Tibial artery (tissue), 4 donors: ENCODE results near the gene ZNF821.

ENCODE experiments used
- DNase-seq, 2 donors: peaks; one replicate each; pipeline ENCODE4 v3.0.0-alpha.2; 2019
- H3K27ac ChIP-seq, 2 donors: fragments of 200-600 bp; sonication (generic) in 1 of 2; 1 replicate in 1 of 2; 2 replicates in 1 of 2; pipeline ENCODE4 v1.5.1; 2018 to 2019; ENCODE audit warnings: mild to moderate bottlenecking in 1 of 2
- H3K27me3 ChIP-seq, 2 donors: fragments of 200-600 bp; sonication (generic) in 1 of 2; one replicate each; pipeline versions ENCODE4 v1.5.1 to v1.6.0; 2016 to 2019
- H3K36me3 ChIP-seq, 3 donors: fragments of 200-600 bp; sonication (generic) in 2 of 3; one replicate each; pipeline ENCODE4 v1.5.1; 2016 to 2019; ENCODE audit warnings: mild to moderate bottlenecking in 2 of 3
- H3K4me1 ChIP-seq, 4 donors: fragments of 200-600 bp; sonication (generic) in 2 of 4; 1 replicate in 3 of 4; 2 replicates in 1 of 4; pipeline ENCODE4 v1.5.1; 2016 to 2019
- H3K4me3 ChIP-seq, 2 donors: fragments of 200-600 bp; sonication (generic) in 1 of 2; 1 replicate in 1 of 2; 2 replicates in 1 of 2; pipeline ENCODE4 v1.5.1; 2018 to 2019; ENCODE audit warnings: mild to moderate bottlenecking in 2 of 2
- H3K9me3 ChIP-seq, 3 donors: fragments of 200-600 bp; sonication (generic) in 1 of 3; one replicate each; pipeline ENCODE4 v1.5.1; 2016 to 2019
- intact Hi-C: fragments of 100-400 bp; cut with DNase I; formaldehyde crosslinking; loops from one replicate; pipeline ENCODE4 v1.15.0; 2023; ENCODE audit warnings: low total_unique reads
- TF ChIP-seq, protein P1 (sequence below), 2 experiments: fragments of 200-600 bp in 1 of 2; fragments of 450-650 bp in 1 of 2; IDR thresholded peaks; one replicate each; pipeline ENCODE4 v1.5.1; 2017 to 2019; ENCODE audit warnings: antibody characterized with exemption in 2 of 2, mild to moderate bottlenecking in 1 of 2, moderate library complexity in 1 of 2

Gene ZNF821

DNA sequence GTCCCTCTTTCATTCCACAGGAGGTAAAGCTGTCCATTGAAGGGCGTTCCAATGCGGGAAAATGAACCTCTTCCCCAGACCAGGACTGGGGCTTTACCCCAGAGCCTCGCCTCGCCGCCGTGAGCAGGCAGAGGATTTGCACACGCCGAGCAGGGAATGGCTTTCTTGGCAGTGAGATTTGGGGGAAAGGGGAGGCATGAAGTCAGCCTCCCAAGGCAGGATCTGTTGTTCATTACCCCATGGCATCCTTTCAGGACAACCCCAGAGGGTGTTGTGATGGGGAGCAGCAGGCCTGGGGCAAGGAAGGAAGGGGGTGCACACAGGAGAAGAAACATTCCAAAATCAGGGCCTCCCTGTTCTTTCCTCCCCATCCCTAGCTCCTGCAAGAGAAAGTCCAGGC, 32.2 kb downstream of the ZNF821 start:
- no peak overlapping the region for H3K27ac ChIP-seq
- intact Hi-C loops, result no loop called here
- no peaks in the 10 kb centered on the region for H3K9me3 ChIP-seq
- H3K27me3 ChIP-seq, result no peaks in the 10 kb centered on the region
- H3K4me1 ChIP-seq, result peaks cover 0 to 17% (median 10%) of the 10 kb centered on the region in 4 donors
- TF ChIP-seq, protein P1, sequence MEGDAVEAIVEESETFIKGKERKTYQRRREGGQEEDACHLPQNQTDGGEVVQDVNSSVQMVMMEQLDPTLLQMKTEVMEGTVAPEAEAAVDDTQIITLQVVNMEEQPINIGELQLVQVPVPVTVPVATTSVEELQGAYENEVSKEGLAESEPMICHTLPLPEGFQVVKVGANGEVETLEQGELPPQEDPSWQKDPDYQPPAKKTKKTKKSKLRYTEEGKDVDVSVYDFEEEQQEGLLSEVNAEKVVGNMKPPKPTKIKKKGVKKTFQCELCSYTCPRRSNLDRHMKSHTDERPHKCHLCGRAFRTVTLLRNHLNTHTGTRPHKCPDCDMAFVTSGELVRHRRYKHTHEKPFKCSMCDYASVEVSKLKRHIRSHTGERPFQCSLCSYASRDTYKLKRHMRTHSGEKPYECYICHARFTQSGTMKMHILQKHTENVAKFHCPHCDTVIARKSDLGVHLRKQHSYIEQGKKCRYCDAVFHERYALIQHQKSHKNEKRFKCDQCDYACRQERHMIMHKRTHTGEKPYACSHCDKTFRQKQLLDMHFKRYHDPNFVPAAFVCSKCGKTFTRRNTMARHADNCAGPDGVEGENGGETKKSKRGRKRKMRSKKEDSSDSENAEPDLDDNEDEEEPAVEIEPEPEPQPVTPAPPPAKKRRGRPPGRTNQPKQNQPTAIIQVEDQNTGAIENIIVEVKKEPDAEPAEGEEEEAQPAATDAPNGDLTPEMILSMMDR (IDR thresholded peaks at IDR 0.05), result no peak
- peaks cover 46 to 77% (median 48%) of the 10 kb centered on the region in 3 donors for H3K36me3 ChIP-seq
- no peak for DNase-seq
- H3K4me3 ChIP-seq, result no peak overlapping the region

GRCh38 chr16:71848622-71849021, 35.4 kb downstream of the ZNF821 start:
- intact Hi-C loops, result loop anchor here (5.0 kb wide), 1 partner anchor 36 kb away; no protein-coding TSS in a partner anchor
- peaks cover 38 to 53% (median 46%) of the 10 kb centered on the region in 3 donors for H3K36me3 ChIP-seq

GRCh38 chr16:71847096-71847495, 36.9 kb downstream of the ZNF821 start:
- TF ChIP-seq, protein P1 (IDR thresholded peaks at IDR 0.05), result no peak
- peak overlapping the region; percentile 81 to 99 for H3K4me3 ChIP-seq
- H3K36me3 ChIP-seq, result peaks cover 34 to 40% (median 37%) of the 10 kb centered on the region in 3 donors
- no peaks in the 10 kb centered on the region for H3K9me3 ChIP-seq
- H3K27ac ChIP-seq, result peak overlapping the region in 1 of 2 donors; percentile 96
- intact Hi-C loops, result loop anchor here (5.0 kb wide), 1 partner anchor 35 kb away; no protein-coding TSS in a partner anchor
- H3K27me3 ChIP-seq, result no peaks in the 10 kb centered on the region
- no peak for DNase-seq
- peaks cover 0 to 22% (median 13%) of the 10 kb centered on the region in 4 donors for H3K4me1 ChIP-seq

More at GRCh38 chr16:71848622-71849021, 35.4 kb downstream of the ZNF821 start:
- H3K27ac ChIP-seq, result no peak overlapping the region
- TF ChIP-seq, protein P1 (IDR thresholded peaks at IDR 0.05), result no peak
- no peak for DNase-seq
- H3K9me3 ChIP-seq, result no peaks in the 10 kb centered on the region
- no peak overlapping the region for H3K4me3 ChIP-seq
- H3K4me1 ChIP-seq, result peaks cover 0 to 22% (median 13%) of the 10 kb centered on the region in 4 donors
- H3K27me3 ChIP-seq, result no peaks in the 10 kb centered on the region

DNA sequence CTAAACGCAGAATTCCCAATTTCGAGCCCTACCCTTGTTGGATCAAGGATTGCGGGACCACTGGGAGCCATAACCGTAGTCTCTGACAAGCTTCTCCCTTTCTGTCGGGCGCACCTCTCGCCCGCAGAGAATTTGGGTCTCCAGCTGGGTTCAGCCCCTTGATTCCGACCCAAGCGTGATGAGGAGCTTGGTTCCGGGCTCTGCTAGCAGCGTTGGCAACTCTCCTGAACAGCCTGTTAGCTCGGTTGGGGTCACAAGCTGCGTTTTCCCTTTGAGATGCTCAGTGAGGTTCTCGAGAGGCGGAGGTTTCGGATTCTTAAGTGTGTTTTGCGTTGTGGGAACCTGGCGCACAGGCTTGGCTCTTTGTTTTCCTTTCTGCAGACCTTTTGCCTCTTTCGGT, 37.6 kb downstream of the ZNF821 start:
- H3K36me3 ChIP-seq, result peaks cover 28 to 33% (median 31%) of the 10 kb centered on the region in 3 donors
- peak overlapping the region; percentile 90 to 96 for H3K27ac ChIP-seq
- intact Hi-C loops, result loop anchor here (5.0 kb wide), 1 partner anchor 34 kb away; no protein-coding TSS in a partner anchor
- TF ChIP-seq, protein P1 (IDR thresholded peaks at IDR 0.05), result no peak
- H3K4me3 ChIP-seq, result peak overlapping the region; percentile 81 to 99
- H3K9me3 ChIP-seq, result no peaks in the 10 kb centered on the region
- DNase-seq, result no peak
- peaks cover 0 to 22% (median 13%) of the 10 kb centered on the region in 4 donors for H3K4me1 ChIP-seq
- no peaks in the 10 kb centered on the region for H3K27me3 ChIP-seq

- H3K36me3 ChIP-seq, result peaks cover 22 to 28% (median 25%) of the 10 kb centered on the region in 3 donors
- no peaks in the 10 kb centered on the region for H3K27me3 ChIP-seq
- H3K9me3 ChIP-seq, result no peaks in the 10 kb centered on the region
- intact Hi-C loops, result loop anchor here (5.0 kb wide), 1 partner anchor 34 kb away; no protein-coding TSS in a partner anchor
- DNase-seq, result peak; percentile 87 to 96
- TF ChIP-seq, protein P1 (IDR thresholded peaks at IDR 0.05), result peak in 1 of 2 experiments; percentile 35
- peak within 1 kb of the TSS; percentile 81 to 99 for H3K4me3 ChIP-seq
- peak within 1 kb of the TSS; percentile 90 to 96 for H3K27ac ChIP-seq
- peaks cover 0 to 22% (median 13%) of the 10 kb centered on the region in 4 donors for H3K4me1 ChIP-seq
Observed at GRCh38 chr16:71845639-71846430, 38.1 kb downstream of the ZNF821 start, which contains the start of gene ATXN1L. Gene ATXN1L, plus strand, starts transcription at chr16:71845976. Its CDS starts 3,765 bp downstream, at chr16:71849741.
